Measurements from ENCODE around the gene CYFIP2. TPM values are rescaled to one million over a fixed set of nuclear protein-coding genes. Genes with fewer than 3 reads are reported as not detected.

The CYFIP2 gene
- total and polyA plus RNA-seq, 2 of the 8 experiments (the other 6 are each of a cell fraction or from before 2014, with no cell fraction given): 45.1 to 80.6 TPM

DNA sequence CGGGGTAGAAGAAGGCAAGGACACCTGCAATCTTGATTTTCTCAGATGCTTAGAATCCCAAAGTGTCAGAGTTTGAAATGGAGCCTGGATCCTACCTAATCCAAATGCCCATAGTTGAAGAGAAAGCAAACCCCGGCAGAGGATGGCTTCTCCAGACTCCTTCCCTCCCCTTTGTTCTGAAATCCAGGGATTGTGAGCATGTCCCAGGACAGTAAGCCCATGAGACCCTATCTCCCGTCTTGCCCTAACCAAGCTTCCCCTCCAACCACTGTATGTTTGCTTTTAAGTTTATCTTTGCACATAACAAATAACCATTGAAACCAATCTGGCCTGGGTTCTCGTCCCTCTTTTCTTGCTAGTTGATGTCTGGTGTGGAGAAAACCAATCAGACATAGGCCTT, 115.8 kb downstream of the CYFIP2 start:
- DNase-seq (ENCODE audit: low read depth in 1 of 2, low spot score in 2 of 2): no peak
- POLR2A ChIA-PET (ENCODE audit: partially characterized antibody): no interaction called here
- H3K4ac ChIP-seq (replicated peaks; ENCODE audit: insufficient read length, low read depth, low read length): no peak overlapping the region

More for the DNA sequence above, 115.8 kb downstream of the CYFIP2 start:
- WGBS, 2 experiments (ENCODE audit: extremely low coverage in 1 of 2, insufficient coverage in 1 of 2, insufficient read length in 1 of 2, insufficient replicate concordance in 2 of 2, low coverage in 1 of 2, low lambda C conversion rate in 2 of 2, missing lambda C conversion rate in 1 of 2): 82% methylated on average over 4 of the region's 4 CpGs; no CpG with 5 or more reads in 1 of the 2 experiments
- H3K79me1 ChIP-seq (ENCODE audit: low read depth, low read length): no peaks in the 10 kb centered on the region
- H4K8ac ChIP-seq (ENCODE audit: extremely low read depth, insufficient read depth, low read length): no peak overlapping the region
- CTCF ChIA-PET (ENCODE audit: partially characterized antibody): interaction anchor here (0.7 to 3.4 kb wide), 3 partner anchors 11 to 27 kb away, joined by 3 to 13 read pairs (median 3); no protein-coding TSS in a partner anchor
- no peak overlapping the region for H3K27ac ChIP-seq (ENCODE audit: low read depth, low read length)
- H3K23me2 ChIP-seq (ENCODE audit: low read depth, low read length): 0 out of 2 replicates have a peak, but pooled peaks cover 1% of the 10 kb centered on the region
- H2BK120ac ChIP-seq (replicated peaks; ENCODE audit: low read depth, low read length): no peak overlapping the region
- TF ChIP-seq HDAC2 (IDR thresholded peaks at IDR 0.05; ENCODE audit: borderline replicate concordance in 1 of 2, low read depth in 2 of 2, low read length in 2 of 2): no peak
- TF ChIP-seq EZH2 (IDR thresholded peaks at IDR 0.05; ENCODE audit: low read depth, low read length, severe bottlenecking): no peak
- TF ChIP-seq NRF1 (IDR thresholded peaks at IDR 0.05; ENCODE audit: low read depth, low read length): no peak
- TF ChIP-seq SAP30 (IDR thresholded peaks at IDR 0.05; ENCODE audit: insufficient read depth, insufficient replicate concordance, low read length): no peak
- TF ChIP-seq KDM4A (IDR thresholded peaks at IDR 0.05; ENCODE audit: low read depth, low read length, severe bottlenecking): no peak
- TF ChIP-seq, protein P1, sequence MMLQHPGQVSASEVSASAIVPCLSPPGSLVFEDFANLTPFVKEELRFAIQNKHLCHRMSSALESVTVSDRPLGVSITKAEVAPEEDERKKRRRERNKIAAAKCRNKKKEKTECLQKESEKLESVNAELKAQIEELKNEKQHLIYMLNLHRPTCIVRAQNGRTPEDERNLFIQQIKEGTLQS (IDR thresholded peaks at IDR 0.05; ENCODE audit: insufficient read depth, low read depth, low read length): no peak
- no peak for TF ChIP-seq PHF8 (conservative IDR thresholded peaks at IDR 0.05; ENCODE audit: low read depth, low read length)
- TF ChIP-seq TAF1 (IDR thresholded peaks at IDR 0.05; ENCODE audit: low read depth, low read length): no peak
- peaks cover 0 to 4% (median 2%) of the 10 kb centered on the region in 4 experiments; a peak in 2 of 8 replicates for H3K36me3 ChIP-seq (ENCODE audit: control insufficient read depth in 2 of 4, insufficient read depth in 4 of 4, low read length in 3 of 4)
- no peak overlapping the region for H3K4me3 ChIP-seq (ENCODE audit: extremely low read depth in 1 of 4, insufficient read depth in 2 of 4, low read depth in 3 of 4, low read length in 4 of 4)
- H4K20me1 ChIP-seq (replicated peaks in 1 of 2; ENCODE audit: control insufficient read depth in 1 of 2, insufficient read depth in 2 of 2, low read length in 2 of 2): no peaks in the 10 kb centered on the region
- no peak overlapping the region for H3K18ac ChIP-seq (ENCODE audit: extremely low read depth, low read length)
- H4K91ac ChIP-seq (replicated peaks; ENCODE audit: insufficient read length, low read length): no peak overlapping the region
- H3K9ac ChIP-seq (replicated peaks in 1 of 4; ENCODE audit: extremely low read depth in 1 of 4, low read depth in 3 of 4, low read length in 3 of 4): no peak overlapping the region
- no peak overlapping the region for H4K5ac ChIP-seq (ENCODE audit: insufficient read length, low read depth, low read length)
- H3K4me1 ChIP-seq (replicated peaks in 1 of 4; ENCODE audit: control insufficient read depth in 3 of 4, insufficient read depth in 4 of 4, low read length in 3 of 4): peaks cover 0 to 5% (median 0%) of the 10 kb centered on the region in 4 experiments; a peak in 1 of 7 replicates
- H2BK5ac ChIP-seq (ENCODE audit: low read depth, low read length): no peak overlapping the region
- H3K27me3 ChIP-seq (replicated peaks in 1 of 4; ENCODE audit: control insufficient read depth in 3 of 4, extremely low read depth in 1 of 4, insufficient read depth in 3 of 4, low read length in 3 of 4): no peaks in the 10 kb centered on the region
- no peak overlapping the region for H3K14ac ChIP-seq (ENCODE audit: insufficient read length)
- H3K9me3 ChIP-seq (ENCODE audit: insufficient read depth in 2 of 2, low read depth in 1 of 2, low read length in 1 of 2): no peaks in the 10 kb centered on the region
- no peaks in the 10 kb centered on the region for H3K79me2 ChIP-seq (ENCODE audit: control insufficient read depth in 1 of 2, insufficient read depth in 2 of 2, low read length in 2 of 2)
- no peak overlapping the region for H2AFZ ChIP-seq (ENCODE audit: low read length)
- H3K56ac ChIP-seq (replicated peaks; ENCODE audit: insufficient read length, low read depth, low read length): no peak overlapping the region
- H3K23ac ChIP-seq (ENCODE audit: insufficient read length): no peak overlapping the region
- no peak for FAIRE-seq
- H2BK20ac ChIP-seq (ENCODE audit: low read length): no peak overlapping the region
- H2BK15ac ChIP-seq (ENCODE audit: low read length): no peak overlapping the region
- H2BK12ac ChIP-seq (ENCODE audit: low read depth, low read length): no peak overlapping the region
- H3K4me2 ChIP-seq (ENCODE audit: insufficient read depth in 1 of 2, low read depth in 2 of 2, low read length in 2 of 2): no peak overlapping the region
- no peak overlapping the region for H2AK5ac ChIP-seq (ENCODE audit: low read depth, low read length)

All from H1 (cell line).